ENCODE results near the gene C19orf73. TPM values are rescaled to one million over a fixed set of nuclear protein-coding genes. Genes with fewer than 3 reads are reported as not detected.
"Not testable (repeated sequence)": the region's sequence is repeated elsewhere in the genome, so short reads cannot be mapped to it uniquely, and the experiment has no call there.

C19orf73 gene
- total and polyA plus RNA-seq, 2 experiments from 2014 or later: 8.1 to 9.1 TPM

DNA sequence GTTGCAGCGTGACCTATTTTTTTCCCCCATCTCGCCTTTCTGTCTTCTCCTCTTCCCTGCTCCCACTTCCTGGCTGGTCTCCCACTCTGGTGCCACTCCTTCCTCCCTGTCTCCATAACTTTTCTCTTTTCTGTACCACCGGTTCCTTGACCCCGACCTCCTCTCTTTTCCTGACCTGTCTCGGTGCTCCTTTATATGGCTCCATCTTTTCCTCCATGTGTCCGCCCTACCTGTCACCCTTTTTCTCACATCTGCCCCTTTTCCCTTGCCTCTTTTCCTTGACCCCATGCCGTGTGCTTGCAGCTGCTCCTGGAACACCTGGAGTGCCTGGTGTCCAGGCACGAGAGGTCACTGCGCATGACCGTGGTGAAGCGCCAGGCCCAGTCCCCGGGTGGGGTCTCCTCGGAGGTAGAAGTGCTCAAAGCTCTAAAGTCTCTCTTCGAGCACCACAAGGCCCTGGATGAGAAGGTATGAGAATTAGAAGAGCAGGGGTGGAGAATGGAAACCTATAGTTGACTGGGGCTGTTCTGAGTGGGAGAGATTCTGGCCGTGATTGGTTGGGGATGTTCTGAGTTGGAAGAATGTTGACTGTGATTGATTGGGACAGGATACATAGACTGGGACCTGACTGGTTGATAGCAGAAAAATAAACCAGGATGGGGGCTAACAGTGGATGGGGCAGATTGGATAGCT is 9.7 kb upstream of the C19orf73 start (continued):
- TF ChIP-seq, protein P1, sequence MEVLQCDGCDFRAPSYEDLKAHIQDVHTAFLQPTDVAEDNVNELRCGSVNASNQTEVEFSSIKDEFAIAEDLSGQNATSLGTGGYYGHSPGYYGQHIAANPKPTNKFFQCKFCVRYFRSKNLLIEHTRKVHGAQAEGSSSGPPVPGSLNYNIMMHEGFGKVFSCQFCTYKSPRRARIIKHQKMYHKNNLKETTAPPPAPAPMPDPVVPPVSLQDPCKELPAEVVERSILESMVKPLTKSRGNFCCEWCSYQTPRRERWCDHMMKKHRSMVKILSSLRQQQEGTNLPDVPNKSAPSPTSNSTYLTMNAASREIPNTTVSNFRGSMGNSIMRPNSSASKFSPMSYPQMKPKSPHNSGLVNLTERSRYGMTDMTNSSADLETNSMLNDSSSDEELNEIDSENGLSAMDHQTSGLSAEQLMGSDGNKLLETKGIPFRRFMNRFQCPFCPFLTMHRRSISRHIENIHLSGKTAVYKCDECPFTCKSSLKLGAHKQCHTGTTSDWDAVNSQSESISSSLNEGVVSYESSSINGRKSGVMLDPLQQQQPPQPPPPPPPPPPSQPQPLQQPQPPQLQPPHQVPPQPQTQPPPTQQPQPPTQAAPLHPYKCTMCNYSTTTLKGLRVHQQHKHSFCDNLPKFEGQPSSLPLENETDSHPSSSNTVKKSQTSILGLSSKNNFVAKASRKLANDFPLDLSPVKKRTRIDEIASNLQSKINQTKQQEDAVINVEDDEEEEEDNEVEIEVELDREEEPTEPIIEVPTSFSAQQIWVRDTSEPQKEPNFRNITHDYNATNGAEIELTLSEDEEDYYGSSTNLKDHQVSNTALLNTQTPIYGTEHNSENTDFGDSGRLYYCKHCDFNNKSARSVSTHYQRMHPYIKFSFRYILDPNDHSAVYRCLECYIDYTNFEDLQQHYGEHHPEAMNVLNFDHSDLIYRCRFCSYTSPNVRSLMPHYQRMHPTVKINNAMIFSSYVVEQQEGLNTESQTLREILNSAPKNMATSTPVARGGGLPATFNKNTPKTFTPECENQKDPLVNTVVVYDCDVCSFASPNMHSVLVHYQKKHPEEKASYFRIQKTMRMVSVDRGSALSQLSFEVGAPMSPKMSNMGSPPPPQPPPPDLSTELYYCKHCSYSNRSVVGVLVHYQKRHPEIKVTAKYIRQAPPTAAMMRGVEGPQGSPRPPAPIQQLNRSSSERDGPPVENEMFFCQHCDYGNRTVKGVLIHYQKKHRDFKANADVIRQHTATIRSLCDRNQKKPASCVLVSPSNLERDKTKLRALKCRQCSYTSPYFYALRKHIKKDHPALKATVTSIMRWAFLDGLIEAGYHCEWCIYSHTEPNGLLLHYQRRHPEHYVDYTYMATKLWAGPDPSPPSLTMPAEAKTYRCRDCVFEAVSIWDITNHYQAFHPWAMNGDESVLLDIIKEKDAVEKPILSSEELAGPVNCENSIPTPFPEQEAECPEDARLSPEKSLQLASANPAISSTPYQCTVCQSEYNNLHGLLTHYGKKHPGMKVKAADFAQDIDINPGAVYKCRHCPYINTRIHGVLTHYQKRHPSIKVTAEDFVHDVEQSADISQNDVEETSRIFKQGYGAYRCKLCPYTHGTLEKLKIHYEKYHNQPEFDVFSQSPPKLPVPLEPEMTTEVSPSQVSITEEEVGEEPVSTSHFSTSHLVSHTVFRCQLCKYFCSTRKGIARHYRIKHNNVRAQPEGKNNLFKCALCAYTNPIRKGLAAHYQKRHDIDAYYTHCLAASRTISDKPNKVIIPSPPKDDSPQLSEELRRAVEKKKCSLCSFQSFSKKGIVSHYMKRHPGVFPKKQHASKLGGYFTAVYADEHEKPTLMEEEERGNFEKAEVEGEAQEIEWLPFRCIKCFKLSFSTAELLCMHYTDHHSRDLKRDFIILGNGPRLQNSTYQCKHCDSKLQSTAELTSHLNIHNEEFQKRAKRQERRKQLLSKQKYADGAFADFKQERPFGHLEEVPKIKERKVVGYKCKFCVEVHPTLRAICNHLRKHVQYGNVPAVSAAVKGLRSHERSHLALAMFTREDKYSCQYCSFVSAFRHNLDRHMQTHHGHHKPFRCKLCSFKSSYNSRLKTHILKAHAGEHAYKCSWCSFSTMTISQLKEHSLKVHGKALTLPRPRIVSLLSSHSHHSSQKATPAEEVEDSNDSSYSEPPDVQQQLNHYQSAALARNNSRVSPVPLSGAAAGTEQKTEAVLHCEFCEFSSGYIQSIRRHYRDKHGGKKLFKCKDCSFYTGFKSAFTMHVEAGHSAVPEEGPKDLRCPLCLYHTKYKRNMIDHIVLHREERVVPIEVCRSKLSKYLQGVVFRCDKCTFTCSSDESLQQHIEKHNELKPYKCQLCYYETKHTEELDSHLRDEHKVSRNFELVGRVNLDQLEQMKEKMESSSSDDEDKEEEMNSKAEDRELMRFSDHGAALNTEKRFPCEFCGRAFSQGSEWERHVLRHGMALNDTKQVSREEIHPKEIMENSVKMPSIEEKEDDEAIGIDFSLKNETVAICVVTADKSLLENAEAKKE (CRISPR knock-in tag; IDR thresholded peaks at IDR 0.05): no peak
- no peak for TF ChIP-seq CREB1 (CRISPR knock-in tag; IDR thresholded peaks at IDR 0.05; ENCODE audit: low read depth)

DNA sequence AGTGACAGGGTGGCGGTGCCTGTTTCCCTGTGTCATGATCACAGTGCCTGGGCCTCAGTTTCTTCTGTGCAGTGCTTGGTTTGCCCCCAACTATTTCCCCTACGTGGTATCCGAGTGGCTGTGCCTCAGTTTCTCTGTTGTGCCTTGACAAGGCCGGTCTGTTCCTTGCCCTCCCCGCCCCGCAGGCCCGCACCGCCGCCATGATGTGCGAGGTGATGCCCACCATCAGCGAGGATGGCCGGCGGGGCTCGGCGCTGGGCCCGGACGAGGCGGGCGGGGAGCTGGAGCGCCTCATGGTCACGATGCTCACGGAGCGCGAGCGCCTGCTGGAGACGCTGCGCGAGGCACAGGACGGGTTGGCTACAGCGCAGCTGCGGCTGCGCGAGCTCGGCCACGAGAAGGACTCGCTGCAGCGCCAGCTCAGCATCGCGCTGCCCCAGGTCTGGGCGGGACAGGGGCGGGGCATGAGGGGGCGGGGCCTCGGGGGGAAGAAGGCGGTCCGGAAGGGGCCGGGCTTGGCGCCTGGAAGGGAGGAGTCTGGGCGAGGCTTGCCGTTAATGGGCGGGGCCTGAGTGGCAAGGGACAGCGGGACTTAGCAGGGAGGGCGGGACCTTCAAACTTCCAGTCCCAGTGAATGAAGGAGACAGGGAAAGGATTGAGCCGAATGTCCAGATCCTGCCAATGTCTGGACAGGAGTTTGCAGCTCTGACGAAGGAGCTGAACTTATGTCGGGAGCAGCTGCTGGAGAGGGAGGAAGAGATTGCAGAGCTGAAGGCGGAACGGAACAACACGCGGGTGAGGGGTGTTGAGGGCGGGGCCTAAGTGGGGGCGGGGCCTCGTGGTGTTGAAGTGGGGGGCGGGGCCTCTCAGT is 9.0 kb upstream of the C19orf73 start:
- H3K4me1 Mint-ChIP-seq: peaks cover 23% of the 10 kb centered on the region
- Histone ChIP-seq H3F3A (replicated peaks; ENCODE audit: low read depth) (peaks cover 10% of the 10 kb centered on the region; the same call in 1 of the 2 replicates), H3K36me3 (ENCODE audit: insufficient read depth) (no peaks in the 10 kb centered on the region), H3K27ac (ENCODE audit: low read depth) (no peak overlapping the region), H3K4me2 (peak overlapping the region; percentile 92), H2AFZ (peak overlapping the region; percentile 100), H3K4me3 (peak overlapping the region; percentile 69), H3K9me2 (ENCODE audit: insufficient read depth) (no peaks in the 10 kb centered on the region), H4K20me1 (replicated peaks; ENCODE audit: insufficient read depth) (no peaks in the 10 kb centered on the region), H3K4me1 (ENCODE audit: insufficient read depth) (peaks cover 18% of the 10 kb centered on the region), H3K27me3 (ENCODE audit: insufficient read depth) (peaks cover 5% of the 10 kb centered on the region; the same call in 1 of the 2 replicates), H3K79me2 (replicated peaks; ENCODE audit: insufficient read depth) (no peaks in the 10 kb centered on the region)
- H3K27me3 Mint-ChIP-seq (ENCODE audit: insufficient read depth, low read depth, poor library complexity): peaks cover 13% of the 10 kb centered on the region
- H3K36me3 Mint-ChIP-seq (ENCODE audit: low read depth): no peaks in the 10 kb centered on the region; the same call in 2 of the 3 replicates
- H3K9me3 Mint-ChIP-seq: no peaks in the 10 kb centered on the region
- H3K27ac Mint-ChIP-seq: peak overlapping the region; percentile 83; the same call in 1 of the 2 replicates
- ATAC-seq (peak; percentile 72), DNase-seq (ENCODE audit: low spot score) (peak; percentile 99)
- H3K4me3 Mint-ChIP-seq: peak overlapping the region; percentile 85
- TF ChIP-seq EZH2phosphoT487 (IDR thresholded peaks at IDR 0.05; ENCODE audit: unreplicated experiment) (no peak), ZNF114 (CRISPR knock-in tag; IDR thresholded peaks at IDR 0.05) (no peak), CREB1 (CRISPR knock-in tag; IDR thresholded peaks at IDR 0.05; ENCODE audit: low read depth) (peak; percentile 45; the same call in 1 of the 2 replicates), EZH2 (IDR thresholded peaks at IDR 0.05; ENCODE audit: low read depth, unreplicated experiment) (no peak), POLR2AphosphoS5 (IDR thresholded peaks at IDR 0.05; ENCODE audit: low read depth) (peak; percentile 97)

DNA sequence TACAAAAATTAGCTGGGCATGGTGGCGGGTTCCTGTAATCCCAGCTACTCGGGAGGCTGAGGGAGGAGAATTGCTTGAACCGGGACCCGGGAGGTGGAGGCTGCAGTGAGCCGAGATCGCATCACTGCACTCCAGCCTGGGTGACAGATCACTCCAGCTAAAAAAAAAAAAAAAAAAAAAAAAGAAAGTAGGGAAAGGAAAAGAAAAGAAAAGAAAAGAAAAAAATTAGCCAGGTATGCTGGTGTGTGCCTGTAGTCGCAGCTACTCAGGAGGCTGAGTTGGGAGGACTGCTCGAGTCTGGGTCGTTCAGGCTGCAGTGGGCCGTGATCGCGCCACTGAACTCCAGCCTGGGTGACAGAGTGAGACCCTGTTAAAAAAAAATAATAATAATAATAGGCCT is 8.3 kb upstream of the C19orf73 start:
- H3K9me3 Mint-ChIP-seq; H3K9me2 ChIP-seq (ENCODE audit: insufficient read depth); H3F3A ChIP-seq (replicated peaks; ENCODE audit: low read depth); H3K27me3 ChIP-seq (ENCODE audit: insufficient read depth); H3K36me3 ChIP-seq (ENCODE audit: insufficient read depth); H4K20me1 ChIP-seq (replicated peaks; ENCODE audit: insufficient read depth); H2AFZ ChIP-seq; H3K79me2 ChIP-seq (replicated peaks; ENCODE audit: insufficient read depth); H3K27ac Mint-ChIP-seq; ATAC-seq; H3K27ac ChIP-seq (ENCODE audit: low read depth); H3K36me3 Mint-ChIP-seq (ENCODE audit: low read depth); DNase-seq (ENCODE audit: low spot score): not testable (repeated sequence)
- H3K4me3 Mint-ChIP-seq: peak overlapping the region; percentile 50; the same call in 1 of the 3 replicates
- H3K27me3 Mint-ChIP-seq (ENCODE audit: insufficient read depth, low read depth, poor library complexity): peaks cover 14% of the 10 kb centered on the region
- Histone ChIP-seq H3K4me3 (peak overlapping the region; percentile 69), H3K4me2 (peak overlapping the region; percentile 92), H3K4me1 (ENCODE audit: insufficient read depth) (peaks cover 14% of the 10 kb centered on the region)
- peaks cover 20% of the 10 kb centered on the region for H3K4me1 Mint-ChIP-seq

All from GM23338 (cell line).